Panc1 (cell line): ENCODE results near the gene PCBD1. TPM values are rescaled to one million over a fixed set of nuclear protein-coding genes. Genes with fewer than 3 reads are reported as not detected.

Experiments
- ATAC-seq: fragments of 200-7000 bp; cut with Tn5 transposase; 2 replicates; pipeline ENCODE4 v1.9.1; 2020; ENCODE audit warnings: mild to moderate bottlenecking, moderate library complexity
- BruUV-seq: library from RNA; stranded (reverse); fragments of 400-500 nt; replicated peaks from 2 replicates; lab custom pipeline; 2021; lab: Mats Ljungman, UMichigan
- CTCF ChIA-PET: fragments of 300-600 bp; sonication (Branson Sonifier 250); formaldehyde crosslinking; loops from one replicate; lab custom pipeline; 2022; ENCODE audit warnings: antibody characterized with exemption; lab: Charles Lee
- POLR2A ChIA-PET: fragments of 300-600 bp; sonication (Branson Sonifier 250); formaldehyde crosslinking; loops from one replicate; lab custom pipeline; 2022; ENCODE audit warnings: antibody characterized with exemption; lab: Charles Lee
- DNase-seq: peaks from one replicate; pipeline ENCODE4 v3.0.0-alpha.2; 2010; ENCODE audit warnings: low read depth, low spot score
- H3K27ac ChIP-seq: 2 replicates; pipeline ENCODE4 v1.5.1; 2011; ENCODE audit warnings: mild to moderate bottlenecking, low read length, inconsistent platforms
- H3K27me3 ChIP-seq: fragments of 200-500 bp; sonication (Bioruptor generic); 2 replicates; pipeline ENCODE4 v1.6.0; 2014; ENCODE audit warnings: low read length, inconsistent platforms; ENCODE audit not compliant: control insufficient read depth, insufficient read depth
- H3K36me3 ChIP-seq: fragments of 200-500 bp; sonication (Bioruptor generic); 2 replicates; pipeline ENCODE4 v1.5.1; 2014; ENCODE audit warnings: inconsistent platforms, mild to moderate bottlenecking, low read length, moderate library complexity; ENCODE audit not compliant: control insufficient read depth, insufficient read depth
- H3K4me1 ChIP-seq: 2 replicates; pipeline ENCODE4 v1.5.1; 2011; ENCODE audit warnings: inconsistent platforms, mild to moderate bottlenecking, low read length, moderate library complexity; ENCODE audit not compliant: control insufficient read depth, insufficient read depth
- H3K4me3 ChIP-seq, 2 experiments: 2 replicates each; pipeline ENCODE4 v1.5.1; 2011 to 2012; ENCODE audit warnings: low read depth in 2 of 2, low read length in 2 of 2, mild to moderate bottlenecking in 2 of 2, inconsistent platforms in 1 of 2, moderate library complexity in 1 of 2
- H3K9me3 ChIP-seq: fragments of 200-500 bp; sonication (Bioruptor generic); 2 replicates; pipeline ENCODE4 v1.5.1; 2014; ENCODE audit warnings: low read depth, mild to moderate bottlenecking, inconsistent platforms, low read length, moderate library complexity; ENCODE audit not compliant: control insufficient read depth, insufficient read depth
- CTCF ChIP-seq: fragments of 450-650 bp; IDR thresholded peaks from 2 replicates; pipeline ENCODE4 v1.5.1; 2017; ENCODE audit warnings: mild to moderate bottlenecking
- POLR2AphosphoS5 ChIP-seq: IDR thresholded peaks from 2 replicates; pipeline ENCODE4 v1.6.1; 2012; ENCODE audit warnings: mild to moderate bottlenecking, low read depth, low read length, moderate library complexity
- REST ChIP-seq, 2 experiments: IDR thresholded peaks; 2 replicates each; pipeline ENCODE4 v1.6.1; 2011 to 2012; ENCODE audit warnings: low read depth in 2 of 2, control low read depth in 1 of 2, low read length in 1 of 2, mild to moderate bottlenecking in 1 of 2, moderate library complexity in 1 of 2; ENCODE audit not compliant: insufficient read depth in 1 of 2
- SIN3A ChIP-seq: IDR thresholded peaks from 2 replicates; pipeline ENCODE4 v1.6.1; 2012; ENCODE audit warnings: low read depth, mild to moderate bottlenecking, low read length, moderate library complexity, borderline replicate concordance; ENCODE audit not compliant: insufficient read depth
- TCF7L2 ChIP-seq: IDR thresholded peaks from 2 replicates; pipeline ENCODE4 v1.6.1; 2011; ENCODE audit warnings: mild to moderate bottlenecking, low read depth, low read length, inconsistent platforms
- in situ Hi-C: cut with HindIII; loops from 2 replicates; pipeline ENCODE4 v1.10.0; 2016; ENCODE audit warnings: low sequenced_read_pairs, low pct_unique_long_range_greater_than_20kb
- intact Hi-C: fragments of 100-400 bp; cut with micrococcal nuclease; formaldehyde crosslinking; loops from one replicate; pipeline ENCODE4 v1.10.0; 2022; ENCODE audit not compliant: unreplicated experiment
- total RNA-seq: library from RNA; stranded (reverse); gene quantifications from one replicate; pipeline ENCODE4 v1.2.1, GENCODE V29; 2021; ENCODE audit not compliant: unreplicated experiment

PCBD1 gene
- total RNA-seq, 1 experiment from 2014 or later = 122 TPM

GRCh38 chr10:70931168-70931815, 42.9 kb upstream of the PCBD1 start:
- no peak overlapping the region for H3K4me3 ChIP-seq
- no peaks in the 10 kb centered on the region for H3K9me3 ChIP-seq
- no peak overlapping the region for H3K27ac ChIP-seq
- peaks cover 2% of the 10 kb centered on the region; the same call in 1 of the 2 replicates for H3K27me3 ChIP-seq
- TF ChIP-seq REST (IDR thresholded peaks at IDR 0.05; ENCODE audit: insufficient read depth in 1 of 2, low read depth in 2 of 2, low read length in 1 of 2) (no peak), POLR2AphosphoS5 (no peak)
- ATAC-seq = no peak
- in situ Hi-C loops (no loop called here), intact Hi-C loops (no loop called here)
- DNase-seq = no peak
- H3K36me3 ChIP-seq = no peaks in the 10 kb centered on the region
- ChIA-PET CTCF (interaction anchor here (1.5 kb wide), 1 partner anchor 19 kb away, joined by 4 read pairs; no protein-coding TSS in a partner anchor), POLR2A (no interaction called here)
- BruUV-seq = no TSS peak
- no peaks in the 10 kb centered on the region for H3K4me1 ChIP-seq

- ATAC-seq = no peak
- in situ Hi-C loops = no loop called here
- intact Hi-C loops = no loop called here
- no peak for DNase-seq
- CTCF ChIA-PET = no interaction called here
- no peaks in the 10 kb centered on the region for H3K9me3 ChIP-seq
- no peak overlapping the region for H3K27ac ChIP-seq
- H3K4me1 ChIP-seq = no peaks in the 10 kb centered on the region
- H3K27me3 ChIP-seq = peaks cover 2% of the 10 kb centered on the region; the same call in 1 of the 2 replicates
- H3K36me3 ChIP-seq = no peaks in the 10 kb centered on the region
- H3K4me3 ChIP-seq = no peak overlapping the region
- no TSS peak for BruUV-seq
- POLR2A ChIA-PET = no interaction called here
- no peak for TF ChIP-seq CTCF
- TF ChIP-seq TCF7L2 = no peak
- no peak for TF ChIP-seq POLR2AphosphoS5
- no peak for TF ChIP-seq REST (IDR thresholded peaks at IDR 0.05; ENCODE audit: insufficient read depth in 1 of 2, low read depth in 2 of 2, low read length in 1 of 2)
- TF ChIP-seq SIN3A = no peak
Observed at GRCh38 chr10:70930263-70931000, 42.1 kb upstream of the PCBD1 start.
